OCI-LY7 (cell line): ENCODE results near the gene MED31. TPM values are rescaled to one million over a fixed set of nuclear protein-coding genes. Genes with fewer than 3 reads are reported as not detected.

Source experiments
- BruUV-seq: library from RNA; stranded (reverse); fragments of 400-500 nt; replicated peaks from 2 replicates; lab custom pipeline; 2021; lab: Mats Ljungman, UMichigan
- CTCF ChIA-PET: fragments of 300-600 bp; sonication (Branson Sonifier 250); formaldehyde crosslinking; loops from one replicate; lab custom pipeline; 2022; ENCODE audit warnings: antibody characterized with exemption; ENCODE audit not compliant: unreplicated experiment; lab: Charles Lee
- POLR2A ChIA-PET: fragments of 300-600 bp; sonication (Branson Sonifier 250); formaldehyde crosslinking; loops from one replicate; lab custom pipeline; 2022; ENCODE audit warnings: antibody characterized with exemption; lab: Charles Lee
- DNase-seq: peaks from one replicate; pipeline ENCODE4 v3.0.0-alpha.2; 2015; ENCODE audit warnings: low spot score
- H2AFZ ChIP-seq: fragments of 200-600 bp; sonication (generic), shearing (Covaris generic); 2 replicates; pipeline ENCODE4 v1.6.1; 2014; ENCODE audit warnings: mild to moderate bottlenecking, antibody characterized with exemption, low read length, moderate library complexity
- H3K27ac ChIP-seq: fragments of 200-600 bp; sonication (generic); 2 replicates; pipeline ENCODE4 v1.5.1; 2014; ENCODE audit warnings: mixed run types, low read depth, mild to moderate bottlenecking, moderate library complexity, low read length, inconsistent platforms; ENCODE audit not compliant: poor library complexity, severe bottlenecking
- H3K36me3 ChIP-seq: fragments of 200-600 bp; sonication (generic); 2 replicates; pipeline ENCODE4 v1.6.1; 2014; ENCODE audit warnings: mild to moderate bottlenecking, antibody characterized with exemption, low read length, moderate library complexity, mixed read lengths; ENCODE audit not compliant: insufficient read depth
- H3K4me1 ChIP-seq: fragments of 200-600 bp; sonication (generic); 2 replicates; pipeline ENCODE4 v1.5.1; 2014; ENCODE audit warnings: mild to moderate bottlenecking, low read length; ENCODE audit not compliant: insufficient read depth, poor library complexity, severe bottlenecking
- H3K4me2 ChIP-seq: fragments of 200-600 bp; sonication (generic); 2 replicates; pipeline ENCODE4 v1.6.1; 2014; ENCODE audit warnings: mild to moderate bottlenecking, low read length
- H3K4me3 ChIP-seq: fragments of 200-600 bp; sonication (generic); 2 replicates; pipeline ENCODE4 v1.5.1; 2014; ENCODE audit warnings: mild to moderate bottlenecking, low read depth, low read length; ENCODE audit not compliant: poor library complexity, severe bottlenecking
- H3K79me2 ChIP-seq: fragments of 200-600 bp; sonication (generic); 2 replicates; pipeline ENCODE4 v1.6.1; 2016; ENCODE audit warnings: low read depth, mild to moderate bottlenecking, low read length, moderate library complexity, mixed read lengths; ENCODE audit not compliant: insufficient read depth
- H3K9me2 ChIP-seq: fragments of 200-600 bp; sonication (generic); 2 replicates; pipeline ENCODE4 v1.6.1; 2016; ENCODE audit warnings: mild to moderate bottlenecking, low read length, mixed read lengths; ENCODE audit not compliant: insufficient read depth
- H3K9me3 ChIP-seq: fragments of 200-600 bp; sonication (generic); 2 replicates; pipeline ENCODE4 v1.6.1; 2014; ENCODE audit warnings: mild to moderate bottlenecking, mixed run types, low read length, mixed read lengths
- H4K20me1 ChIP-seq: fragments of 200-600 bp; sonication (generic); 2 replicates; pipeline ENCODE4 v1.6.1; 2014; ENCODE audit warnings: mild to moderate bottlenecking, antibody characterized with exemption, low read length, moderate library complexity, mixed read lengths; ENCODE audit not compliant: insufficient read depth
- CTCF ChIP-seq: fragments of 200-600 bp; sonication (generic); conservative IDR thresholded peaks from 2 replicates; pipeline ENCODE4 v1.5.1; 2014; ENCODE audit warnings: mild to moderate bottlenecking, antibody characterized with exemption, low read length, moderate library complexity, mixed read lengths
- EZH2phosphoT487 ChIP-seq: fragments of 200-600 bp; sonication (generic); IDR thresholded peaks from 2 replicates; pipeline ENCODE4 v1.6.1; 2018; ENCODE audit warnings: low read depth, borderline replicate concordance, mild to moderate bottlenecking, mixed run types, antibody characterized with exemption, low read length, moderate library complexity, mixed read lengths
- intact Hi-C: fragments of 100-400 bp; cut with micrococcal nuclease; formaldehyde crosslinking; loops from one replicate; pipeline ENCODE4 v1.10.0; 2022; ENCODE audit not compliant: unreplicated experiment
- total RNA-seq, 2 experiments: library from RNA; depleted of rRNA in 1 of 2; stranded (reverse); fragments of >200 nt in 1 of 2; shearing (Covaris generic) in 1 of 2; gene quantifications; 2 replicates each; pipeline ENCODE4 v1.2.3, GENCODE V29; 2014 to 2022

The MED31 gene
- total RNA-seq, 2 experiments from 2014 or later, result 14.6 to 25.2 TPM

- no peak for DNase-seq
- H3K79me2 ChIP-seq, result no peaks in the 10 kb centered on the region
- TF ChIP-seq EZH2phosphoT487 (no peak), CTCF (no peak)
- no TSS peak for BruUV-seq
- H4K20me1 ChIP-seq, result no peaks in the 10 kb centered on the region
- H3K4me3 ChIP-seq, result no peak overlapping the region
- intact Hi-C loops, result no loop called here
- peaks cover 91% of the 10 kb centered on the region for H3K36me3 ChIP-seq
- no peaks in the 10 kb centered on the region for H3K9me2 ChIP-seq
- no peak overlapping the region for H2AFZ ChIP-seq
- ChIA-PET CTCF (no interaction called here), POLR2A (no interaction called here)
- no peaks in the 10 kb centered on the region for H3K9me3 ChIP-seq
- H3K4me2 ChIP-seq, result no peak overlapping the region
- H3K27ac ChIP-seq, result no peak overlapping the region
- peaks cover 12% of the 10 kb centered on the region for H3K4me1 ChIP-seq
Measured at GRCh38 chr17:6597727-6598126, 53.7 kb downstream of the MED31 start.

- Histone ChIP-seq H4K20me1 (no peaks in the 10 kb centered on the region), H3K4me1 (peaks cover 12% of the 10 kb centered on the region), H3K4me2 (no peak overlapping the region), H3K4me3 (no peak overlapping the region), H3K27ac (no peak overlapping the region), H3K79me2 (no peaks in the 10 kb centered on the region), H3K9me3 (no peaks in the 10 kb centered on the region), H3K9me2 (no peaks in the 10 kb centered on the region), H3K36me3 (peaks cover 88% of the 10 kb centered on the region), H2AFZ (no peak overlapping the region)
- no peak for DNase-seq
- ChIA-PET POLR2A (interaction anchor here (0.6 kb wide), 1 partner anchor 46 kb away, joined by 3 read pairs; no protein-coding TSS in a partner anchor), CTCF (no interaction called here)
- intact Hi-C loops, result no loop called here
- no TSS peak for BruUV-seq
- no peak for TF ChIP-seq EZH2phosphoT487
- TF ChIP-seq CTCF, result no peak
Measured at GRCh38 chr17:6596941-6597340, 54.5 kb downstream of the MED31 start.

- Histone ChIP-seq H3K4me2 (no peak overlapping the region), H3K9me3 (no peaks in the 10 kb centered on the region), H3K27ac (no peak overlapping the region), H2AFZ (no peak overlapping the region), H3K4me1 (peaks cover 12% of the 10 kb centered on the region), H4K20me1 (no peaks in the 10 kb centered on the region), H3K4me3 (no peak overlapping the region), H3K9me2 (no peaks in the 10 kb centered on the region), H3K79me2 (no peaks in the 10 kb centered on the region), H3K36me3 (peaks cover 89% of the 10 kb centered on the region)
- no TSS peak for BruUV-seq
- ChIA-PET CTCF (no interaction called here), POLR2A (interaction anchor here (0.6 kb wide), 1 partner anchor 46 kb away, joined by 3 read pairs; no protein-coding TSS in a partner anchor)
- TF ChIP-seq EZH2phosphoT487 (no peak), CTCF (no peak)
- DNase-seq, result no peak
- intact Hi-C loops, result no loop called here
Measured at GRCh38 chr17:6596511-6596910, 54.9 kb downstream of the MED31 start.
